HG03280 (cell line): Measurements from ENCODE around the gene RNF32.

Source experiments
- ATAC-seq: cut with Tn5 transposase; IDR thresholded peaks from one replicate; pipeline ENCODE4 v1.9.1; 2021; ENCODE audit warnings: mild to moderate bottlenecking, moderate library complexity; ENCODE audit not compliant: unreplicated experiment

RNF32 gene

DNA sequence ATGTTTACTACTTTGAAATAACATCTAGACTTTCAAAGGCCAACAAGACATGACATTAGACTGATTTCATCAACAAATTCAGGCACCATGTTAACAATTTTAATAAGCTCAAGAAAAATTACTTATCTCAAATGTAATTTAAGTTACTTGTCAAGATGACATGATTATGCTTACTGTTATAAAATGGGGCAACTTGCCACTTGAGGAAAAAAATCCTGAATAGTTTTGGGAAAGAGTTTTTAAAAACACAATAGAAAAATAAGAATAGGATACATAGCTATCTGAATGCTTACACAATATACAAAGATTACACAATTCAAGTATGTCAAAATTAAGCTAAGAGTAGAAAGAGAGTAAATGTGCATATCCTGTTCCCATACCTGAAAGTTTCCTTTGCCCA is 85.4 kb downstream of the RNF32 start:
- ATAC-seq = no peak
